Activated CD8-positive, alpha-beta memory T cell treated with anti-CD3 and anti-CD28 coated beads for 48 hours (primary cell): ENCODE results near the gene PACSIN2.

ENCODE experiments used
- DNase-seq, 3 experiments: peaks; one replicate each; pipeline ENCODE4 v3.0.0-alpha.2; 2020; ENCODE audit warnings: low read depth in 2 of 3, low spot score in 2 of 3

Gene PACSIN2

GRCh38 chr22:42907404-42908373, 107.3 kb downstream of the PACSIN2 start:
- DNase-seq, result no peak

GRCh38 chr22:42906605-42907348, 108.2 kb downstream of the PACSIN2 start:
- DNase-seq, result no peak

GRCh38 chr22:42905702-42906183, 109.2 kb downstream of the PACSIN2 start:
- DNase-seq, result no peak

- no peak for DNase-seq
These were observed 109.7 kb downstream of the PACSIN2 start for GRCh38 chr22:42905217-42905616.

GRCh38 chr22:42904050-42904449, 110.9 kb downstream of the PACSIN2 start:
- DNase-seq, result no peak

GRCh38 chr22:42902875-42903510, 112.0 kb downstream of the PACSIN2 start:
- no peak for DNase-seq

GRCh38 chr22:42901790-42902508, 113.0 kb downstream of the PACSIN2 start:
- DNase-seq, result no peak

GRCh38 chr22:42897960-42898359, 117.0 kb downstream of the PACSIN2 start:
- no peak for DNase-seq

GRCh38 chr22:42895541-42895981, 119.4 kb downstream of the PACSIN2 start:
- no peak for DNase-seq

GRCh38 chr22:42895087-42895486, 119.9 kb downstream of the PACSIN2 start:
- no peak for DNase-seq

GRCh38 chr22:42893371-42894150, 121.4 kb downstream of the PACSIN2 start:
- DNase-seq, result no peak

GRCh38 chr22:42892571-42893316, 122.2 kb downstream of the PACSIN2 start:
- no peak for DNase-seq

GRCh38 chr22:42892156-42892555, 122.8 kb downstream of the PACSIN2 start:
- DNase-seq, result no peak

- no peak for DNase-seq
These were observed 123.3 kb downstream of the PACSIN2 start for GRCh38 chr22:42891696-42892095.

- no peak for DNase-seq
These were observed 123.9 kb downstream of the PACSIN2 start for GRCh38 chr22:42891008-42891407.

- no peak for DNase-seq
These were observed 125.6 kb downstream of the PACSIN2 start for GRCh38 chr22:42889304-42889703.

- no peak for DNase-seq
These were observed 127.1 kb downstream of the PACSIN2 start for GRCh38 chr22:42887523-42888507.

- DNase-seq, result no peak
These were observed 127.8 kb downstream of the PACSIN2 start for GRCh38 chr22:42887120-42887519.
